ENCODE measurements around the gene MAPK4.
"Not testable (repeated sequence)": the region's sequence is repeated elsewhere in the genome, so short reads cannot be mapped to it uniquely, and the experiment has no call there.

DNA sequence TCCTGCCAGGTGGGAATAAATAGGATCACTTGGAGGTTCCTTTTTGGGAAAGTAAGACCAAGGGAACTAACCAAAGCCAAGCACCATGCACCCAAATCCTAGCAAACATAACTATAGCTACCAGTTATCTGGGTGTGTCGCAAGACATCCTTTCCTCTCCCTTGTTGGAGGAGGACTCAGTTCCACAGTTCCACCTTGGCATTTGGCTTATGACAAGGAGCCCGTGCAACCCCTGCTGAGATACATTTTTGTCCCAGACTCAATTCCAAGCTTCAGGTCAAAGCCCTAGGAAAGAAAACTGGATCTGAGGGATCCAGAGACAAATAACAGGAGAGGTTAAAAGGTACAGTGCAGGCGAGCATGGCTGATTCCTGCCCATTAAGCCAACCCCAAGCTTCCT, 219.1 kb downstream of the MAPK4 start:
- TF ChIP-seq, protein P1, sequence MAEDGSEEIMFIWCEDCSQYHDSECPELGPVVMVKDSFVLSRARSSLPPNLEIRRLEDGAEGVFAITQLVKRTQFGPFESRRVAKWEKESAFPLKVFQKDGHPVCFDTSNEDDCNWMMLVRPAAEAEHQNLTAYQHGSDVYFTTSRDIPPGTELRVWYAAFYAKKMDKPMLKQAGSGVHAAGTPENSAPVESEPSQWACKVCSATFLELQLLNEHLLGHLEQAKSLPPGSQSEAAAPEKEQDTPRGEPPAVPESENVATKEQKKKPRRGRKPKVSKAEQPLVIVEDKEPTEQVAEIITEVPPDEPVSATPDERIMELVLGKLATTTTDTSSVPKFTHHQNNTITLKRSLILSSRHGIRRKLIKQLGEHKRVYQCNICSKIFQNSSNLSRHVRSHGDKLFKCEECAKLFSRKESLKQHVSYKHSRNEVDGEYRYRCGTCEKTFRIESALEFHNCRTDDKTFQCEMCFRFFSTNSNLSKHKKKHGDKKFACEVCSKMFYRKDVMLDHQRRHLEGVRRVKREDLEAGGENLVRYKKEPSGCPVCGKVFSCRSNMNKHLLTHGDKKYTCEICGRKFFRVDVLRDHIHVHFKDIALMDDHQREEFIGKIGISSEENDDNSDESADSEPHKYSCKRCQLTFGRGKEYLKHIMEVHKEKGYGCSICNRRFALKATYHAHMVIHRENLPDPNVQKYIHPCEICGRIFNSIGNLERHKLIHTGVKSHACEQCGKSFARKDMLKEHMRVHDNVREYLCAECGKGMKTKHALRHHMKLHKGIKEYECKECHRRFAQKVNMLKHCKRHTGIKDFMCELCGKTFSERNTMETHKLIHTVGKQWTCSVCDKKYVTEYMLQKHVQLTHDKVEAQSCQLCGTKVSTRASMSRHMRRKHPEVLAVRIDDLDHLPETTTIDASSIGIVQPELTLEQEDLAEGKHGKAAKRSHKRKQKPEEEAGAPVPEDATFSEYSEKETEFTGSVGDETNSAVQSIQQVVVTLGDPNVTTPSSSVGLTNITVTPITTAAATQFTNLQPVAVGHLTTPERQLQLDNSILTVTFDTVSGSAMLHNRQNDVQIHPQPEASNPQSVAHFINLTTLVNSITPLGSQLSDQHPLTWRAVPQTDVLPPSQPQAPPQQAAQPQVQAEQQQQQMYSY (CRISPR knock-in tag; IDR thresholded peaks at IDR 0.05), result not testable (repeated sequence)
- TF ChIP-seq HMGXB4 (CRISPR knock-in tag; IDR thresholded peaks at IDR 0.05), result not testable (repeated sequence)
